GM19455 (cell line): Measurements from ENCODE around the gene PINK1.

Experiments
- ATAC-seq: cut with Tn5 transposase; IDR thresholded peaks from one replicate; pipeline ENCODE4 v1.9.1; 2021; ENCODE audit not compliant: unreplicated experiment

The PINK1 gene

GRCh38 chr1:20610970-20611369 is 22.3 kb upstream of the PINK1 start:
- ATAC-seq, result no peak

GRCh38 chr1:20611652-20612051 is 21.6 kb upstream of the PINK1 start:
- no peak for ATAC-seq

- no peak for ATAC-seq
Measured at GRCh38 chr1:20612221-20612746, 21.0 kb upstream of the PINK1 start.

GRCh38 chr1:20614131-20614579 is 19.1 kb upstream of the PINK1 start:
- ATAC-seq, result no peak

- no peak for ATAC-seq
Measured at GRCh38 chr1:20615946-20616846, 17.1 kb upstream of the PINK1 start.

- ATAC-seq, result no peak
Measured at GRCh38 chr1:20616847-20617487, 16.3 kb upstream of the PINK1 start.

- ATAC-seq, result no peak
Measured at GRCh38 chr1:20618550-20618949, 14.7 kb upstream of the PINK1 start.

- no peak for ATAC-seq
Measured at GRCh38 chr1:20619999-20620398, 13.3 kb upstream of the PINK1 start.

- ATAC-seq, result no peak
Measured at GRCh38 chr1:20621012-20621411, 12.2 kb upstream of the PINK1 start.

GRCh38 chr1:20624709-20625108 is 8.5 kb upstream of the PINK1 start:
- no peak for ATAC-seq

- ATAC-seq, result no peak
Measured at GRCh38 chr1:20625176-20626097, 7.8 kb upstream of the PINK1 start.

- ATAC-seq, result no peak
Measured at GRCh38 chr1:20626098-20626427, 7.2 kb upstream of the PINK1 start.

- no peak for ATAC-seq
Measured at GRCh38 chr1:20626524-20626923, 6.7 kb upstream of the PINK1 start.

GRCh38 chr1:20630729-20631128 is 2.5 kb upstream of the PINK1 start:
- no peak for ATAC-seq

GRCh38 chr1:20632386-20632785 is 872 bp upstream of the PINK1 start:
- no peak for ATAC-seq

GRCh38 chr1:20634065-20634593 is 871 bp downstream of the PINK1 start:
- no peak for ATAC-seq

GRCh38 chr1:20634594-20635084 is 1.4 kb downstream of the PINK1 start:
- ATAC-seq, result no peak

- no peak for ATAC-seq
Measured at GRCh38 chr1:20636785-20637347, 3.6 kb downstream of the PINK1 start.

- ATAC-seq, result no peak
Measured at GRCh38 chr1:20640183-20640597, 6.9 kb downstream of the PINK1 start.

- ATAC-seq, result no peak
Measured at GRCh38 chr1:20641975-20642374, 8.7 kb downstream of the PINK1 start.
